ENCODE measurements around the gene ACTA1. TPM values are rescaled to one million over a fixed set of nuclear protein-coding genes. Genes with fewer than 3 reads are reported as not detected.

ACTA1 gene
- total RNA-seq, 2 experiments from 2014 or later, result not detected

- DNase-seq (ENCODE audit: low spot score), result no peak
- ChIA-PET POLR2A (no interaction called here), CTCF (ENCODE audit: unreplicated experiment) (no interaction called here)
- H2AFZ ChIP-seq (ENCODE audit: low read length), result no peak overlapping the region
- peaks cover 3% of the 10 kb centered on the region; the same call in 1 of the 2 replicates for H4K20me1 ChIP-seq (ENCODE audit: insufficient read depth, low read length)
- intact Hi-C loops (cut with micrococcal nuclease; ENCODE audit: unreplicated experiment), result no loop called here
- no peak for TF ChIP-seq CTCF (conservative IDR thresholded peaks at IDR 0.05; ENCODE audit: low read length)
- TF ChIP-seq EZH2phosphoT487 (IDR thresholded peaks at IDR 0.05; ENCODE audit: borderline replicate concordance, low read depth, low read length), result no peak
- H3K9me3 ChIP-seq (ENCODE audit: low read length), result no peaks in the 10 kb centered on the region
- H3K4me2 ChIP-seq (ENCODE audit: low read length), result no peak overlapping the region
- peaks cover 97% of the 10 kb centered on the region for H3K36me3 ChIP-seq (ENCODE audit: insufficient read depth, low read length)
- H3K79me2 ChIP-seq (ENCODE audit: insufficient read depth, low read depth, low read length), result no peaks in the 10 kb centered on the region
- H3K9me2 ChIP-seq (ENCODE audit: insufficient read depth, low read length), result no peaks in the 10 kb centered on the region
- no peak overlapping the region for H3K4me3 ChIP-seq (ENCODE audit: low read depth, low read length, poor library complexity, severe bottlenecking)
- no peaks in the 10 kb centered on the region for H3K4me1 ChIP-seq (ENCODE audit: insufficient read depth, low read length, poor library complexity, severe bottlenecking)
- no TSS peak for BruUV-seq (replicated peaks)
- H3K27ac ChIP-seq (ENCODE audit: low read depth, low read length, poor library complexity, severe bottlenecking), result no peak overlapping the region
Measured at GRCh38 chr1:229464672-229465071, 30.8 kb upstream of the ACTA1 start.

GRCh38 chr1:229461032-229461668, 27.3 kb upstream of the ACTA1 start:
- no peak overlapping the region for H3K4me3 ChIP-seq (ENCODE audit: low read depth, low read length, poor library complexity, severe bottlenecking)
- no peaks in the 10 kb centered on the region for H4K20me1 ChIP-seq (ENCODE audit: insufficient read depth, low read length)
- CTCF ChIA-PET (ENCODE audit: unreplicated experiment), result no interaction called here
- H2AFZ ChIP-seq (ENCODE audit: low read length), result no peak overlapping the region
- no peak for DNase-seq (ENCODE audit: low spot score)
- no peaks in the 10 kb centered on the region for H3K79me2 ChIP-seq (ENCODE audit: insufficient read depth, low read depth, low read length)
- H3K36me3 ChIP-seq (ENCODE audit: insufficient read depth, low read length), result peaks cover 97% of the 10 kb centered on the region
- H3K4me2 ChIP-seq (ENCODE audit: low read length), result no peak overlapping the region
- H3K27ac ChIP-seq (ENCODE audit: low read depth, low read length, poor library complexity, severe bottlenecking), result no peak overlapping the region
- no peaks in the 10 kb centered on the region for H3K4me1 ChIP-seq (ENCODE audit: insufficient read depth, low read length, poor library complexity, severe bottlenecking)
- BruUV-seq (replicated peaks), result no TSS peak
- no peaks in the 10 kb centered on the region for H3K9me3 ChIP-seq (ENCODE audit: low read length)
- no peak for TF ChIP-seq CTCF (conservative IDR thresholded peaks at IDR 0.05; ENCODE audit: low read length)
- no peak for TF ChIP-seq EZH2phosphoT487 (IDR thresholded peaks at IDR 0.05; ENCODE audit: borderline replicate concordance, low read depth, low read length)
- POLR2A ChIA-PET, result no interaction called here
- intact Hi-C loops (cut with micrococcal nuclease; ENCODE audit: unreplicated experiment), result no loop called here
- H3K9me2 ChIP-seq (ENCODE audit: insufficient read depth, low read length), result no peaks in the 10 kb centered on the region

GRCh38 chr1:229459815-229460214, 25.9 kb upstream of the ACTA1 start:
- Histone ChIP-seq H3K27ac (ENCODE audit: low read depth, low read length, poor library complexity, severe bottlenecking) (no peak overlapping the region), H2AFZ (ENCODE audit: low read length) (no peak overlapping the region), H3K4me1 (ENCODE audit: insufficient read depth, low read length, poor library complexity, severe bottlenecking) (no peaks in the 10 kb centered on the region), H3K9me2 (ENCODE audit: insufficient read depth, low read length) (no peaks in the 10 kb centered on the region), H3K79me2 (ENCODE audit: insufficient read depth, low read depth, low read length) (no peaks in the 10 kb centered on the region), H3K4me2 (ENCODE audit: low read length) (no peak overlapping the region), H4K20me1 (ENCODE audit: insufficient read depth, low read length) (no peaks in the 10 kb centered on the region), H3K4me3 (ENCODE audit: low read depth, low read length, poor library complexity, severe bottlenecking) (no peak overlapping the region), H3K9me3 (ENCODE audit: low read length) (no peaks in the 10 kb centered on the region), H3K36me3 (ENCODE audit: insufficient read depth, low read length) (peaks cover 97% of the 10 kb centered on the region)
- no TSS peak for BruUV-seq (replicated peaks)
- CTCF ChIA-PET (ENCODE audit: unreplicated experiment), result no interaction called here
- POLR2A ChIA-PET, result no interaction called here
- no peak for DNase-seq (ENCODE audit: low spot score)
- no peak for TF ChIP-seq EZH2phosphoT487 (IDR thresholded peaks at IDR 0.05; ENCODE audit: borderline replicate concordance, low read depth, low read length)
- TF ChIP-seq CTCF (conservative IDR thresholded peaks at IDR 0.05; ENCODE audit: low read length), result no peak
- intact Hi-C loops (cut with micrococcal nuclease; ENCODE audit: unreplicated experiment), result no loop called here

Measured in OCI-LY7 (cell line).